GM12878 (cell line): Measurements from ENCODE around the gene RNU5B-1.

Experiments
- CTCF ChIP-seq, 3 experiments: IDR thresholded peaks in 2 of 3; conservative IDR thresholded peaks in 1 of 3; 2 replicates each; pipeline ENCODE4 v1.5.1; 2011; ENCODE audit warnings: low read depth in 3 of 3, low read length in 3 of 3, mild to moderate bottlenecking in 3 of 3, control low read depth in 2 of 3, moderate library complexity in 2 of 3, inconsistent platforms in 1 of 3, mixed read lengths in 1 of 3; ENCODE audit not compliant: control insufficient read depth in 2 of 3, insufficient read depth in 1 of 3; ENCODE audit errors: extremely low read depth in 1 of 3
- ZBED1 ChIP-seq: IDR thresholded peaks from 2 replicates; pipeline ENCODE4 v1.6.1; 2016; ENCODE audit warnings: borderline replicate concordance

- TF ChIP-seq ZBED1 (no peak), CTCF (IDR thresholded peaks at IDR 0.05 in 2 of 3, conservative IDR thresholded peaks at IDR 0.05 in 1 of 3; ENCODE audit: control insufficient read depth in 2 of 3, extremely low read depth in 1 of 3, insufficient read depth in 1 of 3, low read depth in 3 of 3, low read length in 3 of 3) (no peak)
Measured at GRCh38 chr15:65307978-65308377, 3.5 kb downstream of the RNU5B-1 start.
